ENCODE measurements around the gene PPP1R2C.

The PPP1R2C gene

GRCh38 chrX:42735250-42735649 is 42.7 kb downstream of the PPP1R2C start:
- no peak for DNase-seq
- Histone ChIP-seq H3F3A (ENCODE audit: insufficient read depth, low read length) (no peaks in the 10 kb centered on the region), H3K36me3 (replicated peaks; ENCODE audit: insufficient read depth, low read length) (no peaks in the 10 kb centered on the region), H3K4me3 (ENCODE audit: low read length) (no peak overlapping the region), H4K20me1 (ENCODE audit: insufficient read depth, low read length) (no peaks in the 10 kb centered on the region), H3K4me2 (ENCODE audit: low read depth, low read length) (no peak overlapping the region), H3K9ac (ENCODE audit: low read length) (no peak overlapping the region), H3K27me3 (replicated peaks; ENCODE audit: insufficient read depth, low read length) (no peaks in the 10 kb centered on the region), H3K27ac (ENCODE audit: low read length) (no peak overlapping the region), H3K79me2 (ENCODE audit: low read length) (no peaks in the 10 kb centered on the region), H3K9me2 (replicated peaks; ENCODE audit: insufficient read depth, low read length) (no peaks in the 10 kb centered on the region), H3K9me3 (replicated peaks; ENCODE audit: insufficient read depth, low read length) (no peaks in the 10 kb centered on the region), H3K4me1 (ENCODE audit: low read length) (no peaks in the 10 kb centered on the region), H2AFZ (ENCODE audit: low read length) (no peak overlapping the region)
- no peak for TF ChIP-seq EZH2phosphoT487 (IDR thresholded peaks at IDR 0.05; ENCODE audit: low read length)
- no peak for TF ChIP-seq EZH2 (optimal IDR thresholded peaks at IDR 0.05; ENCODE audit: low read depth, low read length)
- no peak for TF ChIP-seq CTCF (IDR thresholded peaks at IDR 0.05; ENCODE audit: low read length)

- no peak for TF ChIP-seq EZH2phosphoT487 (IDR thresholded peaks at IDR 0.05; ENCODE audit: low read length)
- TF ChIP-seq EZH2 (optimal IDR thresholded peaks at IDR 0.05; ENCODE audit: low read depth, low read length), result no peak
- Histone ChIP-seq H2AFZ (ENCODE audit: low read length) (no peak overlapping the region), H3K4me3 (ENCODE audit: low read length) (no peak overlapping the region)
These were observed 45.5 kb downstream of the PPP1R2C start for GRCh38 chrX:42732506-42732905.

More at GRCh38 chrX:42732506-42732905, 45.5 kb downstream of the PPP1R2C start:
- Histone ChIP-seq H3K9me2 (replicated peaks; ENCODE audit: insufficient read depth, low read length) (no peaks in the 10 kb centered on the region), H3K27me3 (replicated peaks; ENCODE audit: insufficient read depth, low read length) (no peaks in the 10 kb centered on the region), H3K79me2 (ENCODE audit: low read length) (no peaks in the 10 kb centered on the region), H3K36me3 (replicated peaks; ENCODE audit: insufficient read depth, low read length) (no peaks in the 10 kb centered on the region), H4K20me1 (ENCODE audit: insufficient read depth, low read length) (no peaks in the 10 kb centered on the region), H3F3A (ENCODE audit: insufficient read depth, low read length) (no peaks in the 10 kb centered on the region), H3K27ac (ENCODE audit: low read length) (no peak overlapping the region), H3K9me3 (replicated peaks; ENCODE audit: insufficient read depth, low read length) (no peaks in the 10 kb centered on the region), H3K4me1 (ENCODE audit: low read length) (no peaks in the 10 kb centered on the region), H3K9ac (ENCODE audit: low read length) (no peak overlapping the region), H3K4me2 (ENCODE audit: low read depth, low read length) (no peak overlapping the region)
- DNase-seq, result no peak

All from MM.1S (cell line).